ENCODE measurements around the gene IQCH.

IQCH gene

GRCh38 chr15:67259806-67260205 is 5.2 kb downstream of the IQCH start:
- TF ChIP-seq EZH2 (IDR thresholded peaks at IDR 0.05; ENCODE audit: borderline replicate concordance, low read length) (no peak), CTCF (IDR thresholded peaks at IDR 0.05; ENCODE audit: low read length) (no peak)

GRCh38 chr15:67266870-67267269 is 12.3 kb downstream of the IQCH start:
- Histone ChIP-seq H3K27me3 (ENCODE audit: insufficient read depth, low read length) (no peaks in the 10 kb centered on the region), H3F3A (ENCODE audit: insufficient read depth, low read length) (no peaks in the 10 kb centered on the region), H3K79me2 (ENCODE audit: insufficient read depth, low read length) (no peaks in the 10 kb centered on the region), H3K27ac (ENCODE audit: low read depth, low read length, poor library complexity, severe bottlenecking) (no peak overlapping the region), H3K9me3 (ENCODE audit: low read length) (no peaks in the 10 kb centered on the region), H3K4me2 (ENCODE audit: low read length) (no peak overlapping the region), H2AFZ (ENCODE audit: low read length) (no peak overlapping the region), H3K36me3 (ENCODE audit: insufficient read depth, low read length) (no peaks in the 10 kb centered on the region), H3K9ac (ENCODE audit: low read length) (no peak overlapping the region), H3K9me2 (ENCODE audit: low read depth, low read length) (no peaks in the 10 kb centered on the region), H3K4me1 (ENCODE audit: insufficient read depth, low read length, severe bottlenecking) (no peaks in the 10 kb centered on the region), H4K20me1 (ENCODE audit: insufficient read depth, low read length) (no peaks in the 10 kb centered on the region), H3K4me3 (ENCODE audit: low read depth, low read length, poor library complexity, severe bottlenecking) (no peak overlapping the region)
- no peak for TF ChIP-seq EZH2 (IDR thresholded peaks at IDR 0.05; ENCODE audit: borderline replicate concordance, low read length)
- TF ChIP-seq CTCF (IDR thresholded peaks at IDR 0.05; ENCODE audit: low read length) = no peak

More at GRCh38 chr15:67259806-67260205, 5.2 kb downstream of the IQCH start:
- Histone ChIP-seq H3K79me2 (ENCODE audit: insufficient read depth, low read length) (no peaks in the 10 kb centered on the region), H3K36me3 (ENCODE audit: insufficient read depth, low read length) (no peaks in the 10 kb centered on the region), H3K4me1 (ENCODE audit: insufficient read depth, low read length, severe bottlenecking) (peaks cover 12% of the 10 kb centered on the region), H3K9ac (ENCODE audit: low read length) (no peak overlapping the region), H4K20me1 (ENCODE audit: insufficient read depth, low read length) (no peaks in the 10 kb centered on the region), H3F3A (ENCODE audit: insufficient read depth, low read length) (no peaks in the 10 kb centered on the region), H3K9me2 (ENCODE audit: low read depth, low read length) (no peaks in the 10 kb centered on the region), H3K9me3 (ENCODE audit: low read length) (no peaks in the 10 kb centered on the region), H3K4me3 (ENCODE audit: low read depth, low read length, poor library complexity, severe bottlenecking) (no peak overlapping the region), H3K27me3 (ENCODE audit: insufficient read depth, low read length) (no peaks in the 10 kb centered on the region), H2AFZ (ENCODE audit: low read length) (no peak overlapping the region), H3K27ac (ENCODE audit: low read depth, low read length, poor library complexity, severe bottlenecking) (no peak overlapping the region), H3K4me2 (ENCODE audit: low read length) (no peak overlapping the region)

- Histone ChIP-seq H3K9me3 (ENCODE audit: low read length) (no peaks in the 10 kb centered on the region), H3K4me3 (ENCODE audit: low read depth, low read length, poor library complexity, severe bottlenecking) (no peak overlapping the region), H3K4me2 (ENCODE audit: low read length) (no peak overlapping the region), H4K20me1 (ENCODE audit: insufficient read depth, low read length) (no peaks in the 10 kb centered on the region), H3K9ac (ENCODE audit: low read length) (no peak overlapping the region), H3K79me2 (ENCODE audit: insufficient read depth, low read length) (no peaks in the 10 kb centered on the region), H3K9me2 (ENCODE audit: low read depth, low read length) (no peaks in the 10 kb centered on the region), H3F3A (ENCODE audit: insufficient read depth, low read length) (no peaks in the 10 kb centered on the region), H3K27ac (ENCODE audit: low read depth, low read length, poor library complexity, severe bottlenecking) (no peak overlapping the region), H3K36me3 (ENCODE audit: insufficient read depth, low read length) (no peaks in the 10 kb centered on the region), H2AFZ (ENCODE audit: low read length) (no peak overlapping the region), H3K4me1 (ENCODE audit: insufficient read depth, low read length, severe bottlenecking) (no peaks in the 10 kb centered on the region), H3K27me3 (ENCODE audit: insufficient read depth, low read length) (no peaks in the 10 kb centered on the region)
- TF ChIP-seq EZH2 (IDR thresholded peaks at IDR 0.05; ENCODE audit: borderline replicate concordance, low read length) (no peak), CTCF (IDR thresholded peaks at IDR 0.05; ENCODE audit: low read length) (no peak)
Observed at GRCh38 chr15:67267440-67267839, 12.9 kb downstream of the IQCH start.
